Epithelial cell of prostate (primary cell): ENCODE results near the gene ASB10.

Experiments used
- DNase-seq: peaks from one replicate; pipeline ENCODE4 v3.0.0-alpha.2; 2011; ENCODE audit warnings: low read depth, low spot score
- H3K27ac ChIP-seq: fragments of 450-650 bp; 2 replicates; pipeline ENCODE4 v1.5.1; 2017; ENCODE audit warnings: mild to moderate bottlenecking

ASB10 gene

DNA sequence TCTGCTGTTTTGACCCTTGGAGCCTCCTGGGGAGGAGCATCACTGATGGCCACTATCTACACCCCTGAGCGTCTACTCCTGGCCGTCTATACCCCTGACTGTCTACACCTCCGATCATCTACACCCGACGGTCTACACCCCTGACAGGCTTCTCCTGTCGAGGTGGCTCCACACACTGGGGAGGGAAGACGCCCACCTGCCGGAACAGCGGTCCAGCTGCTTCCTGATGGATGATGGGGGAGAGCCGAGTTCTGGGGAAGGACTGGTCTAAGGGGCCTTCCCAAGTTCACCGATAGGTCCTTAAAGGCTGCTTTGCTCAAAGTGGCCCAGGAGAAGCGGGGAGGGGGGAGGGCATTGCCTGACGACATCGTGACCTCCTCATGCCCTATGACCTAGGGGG, 58.9 kb downstream of the ASB10 start:
- H3K27ac ChIP-seq: no peak overlapping the region
- DNase-seq: no peak

DNA sequence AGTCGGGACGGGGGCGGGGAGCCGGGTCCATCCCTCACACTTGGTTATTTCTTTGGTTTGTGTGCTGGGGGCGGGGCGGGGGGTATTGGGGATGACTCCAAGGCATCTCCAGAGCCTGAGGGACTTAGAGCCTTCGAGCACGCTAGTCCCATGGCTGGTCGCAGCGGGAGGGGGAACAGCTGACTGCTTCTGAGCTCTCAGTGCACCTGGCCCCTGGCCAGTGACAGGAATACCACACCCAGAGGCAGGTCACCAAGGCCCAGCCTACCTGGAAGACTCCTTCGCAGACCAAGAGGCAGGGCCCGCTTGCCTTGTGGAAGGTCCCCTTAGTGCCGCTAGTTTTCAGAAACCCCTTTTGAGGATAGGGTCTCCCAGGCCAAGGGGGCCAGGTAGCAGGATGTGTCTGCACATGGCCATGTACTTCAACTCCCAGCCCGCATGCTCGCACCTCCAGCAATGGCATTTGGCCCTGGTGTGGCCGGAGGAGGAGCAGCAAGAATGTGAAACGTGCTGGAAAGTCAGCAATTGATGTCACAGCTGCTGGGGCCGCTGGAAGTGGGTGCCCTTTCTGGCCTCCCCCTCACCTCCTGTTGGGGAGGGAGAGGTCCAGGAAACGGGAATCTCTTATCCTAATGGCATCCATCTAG, 60.4 kb downstream of the ASB10 start:
- H3K27ac ChIP-seq: no peak overlapping the region
- DNase-seq: no peak

DNA sequence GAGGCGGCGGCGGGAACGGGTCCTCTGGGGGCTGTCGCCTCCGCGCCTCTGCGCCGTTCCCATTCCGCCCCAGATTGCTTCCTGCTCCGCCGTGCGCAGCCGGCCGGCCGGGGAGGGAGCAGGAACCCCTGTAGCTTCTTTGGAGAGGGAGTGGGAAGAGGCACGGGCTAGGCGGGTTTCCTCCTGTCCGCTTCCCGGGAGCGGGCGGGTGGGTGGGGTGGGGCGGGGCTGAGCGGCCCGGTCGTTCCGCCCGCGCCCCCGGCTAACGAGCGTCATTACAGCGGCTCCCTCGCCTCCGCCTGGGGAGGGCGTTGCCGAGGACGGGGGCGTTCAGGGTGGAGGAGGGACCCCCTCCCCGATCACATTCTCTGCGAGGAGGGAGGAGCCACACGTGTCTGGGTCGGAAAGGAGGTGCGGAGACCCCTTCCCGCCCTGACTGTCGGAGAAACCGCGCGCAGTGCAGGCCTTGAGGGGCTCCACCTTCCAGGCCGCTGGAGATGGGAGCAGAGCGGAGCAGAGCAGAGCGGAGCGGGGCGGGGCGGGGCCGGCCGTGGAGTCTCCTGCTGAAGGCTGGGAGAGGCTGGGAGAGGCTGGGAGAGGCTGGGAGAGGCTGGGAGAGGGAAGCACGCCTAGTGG, 61.1 kb downstream of the ASB10 start:
- no peak for DNase-seq
- H3K27ac ChIP-seq: no peak overlapping the region
